A549 (cell line): Measurements from ENCODE around the gene PRR15L. TPM values are rescaled to one million over a fixed set of nuclear protein-coding genes. Genes with fewer than 3 reads are reported as not detected.

ENCODE experiments used
- ATAC-seq, 2 experiments: fragments of 200-7000 bp in 1 of 2; fragments of >200 bp in 1 of 2; cut with Nextera tagmentation in 1 of 2; cut with Tn5 transposase in 1 of 2; 3 replicates each; pipeline versions ENCODE4 v1.8.0 to v1.9.1; 2018 to 2020; ENCODE audit warnings: mild to moderate bottlenecking in 1 of 2, moderate library complexity in 1 of 2
- CTCF ChIA-PET: fragments of 300-600 bp; sonication (Branson Sonifier 250); formaldehyde crosslinking; extraction: SDS; loops from one replicate; lab custom pipeline; 2021; ENCODE audit warnings: antibody characterized with exemption, inconsistent platforms; lab: Yijun Ruan, JAX
- POLR2A ChIA-PET: fragments of 350-600 bp; formaldehyde crosslinking; extraction: SDS; loops from one replicate; lab custom pipeline; 2021; ENCODE audit warnings: antibody characterized with exemption, inconsistent platforms; lab: Yijun Ruan, JAX
- DNase-seq, 2 experiments: peaks; one replicate each; pipeline versions ENCODE4 v3.0.0 to v3.0.0-alpha.2; 2011 to 2016; ENCODE audit warnings: low read depth in 1 of 2, low spot score in 1 of 2
- FAIRE-seq: peaks from 2 replicates; lab custom pipeline; 2011; peaks lifted over from hg19 to GRCh38; lab: Jason Lieb, UNC
- H3K27ac ChIP-seq, 2 experiments: fragments of >200 bp; sonication (Bioruptor Twin); formaldehyde crosslinking; 3 replicates each; pipeline ENCODE4 v1.5.1; 2016 to 2017
- H3K4me1 ChIP-seq: fragments of >200 bp; sonication (Bioruptor Twin); formaldehyde crosslinking; 3 replicates; pipeline ENCODE4 v1.6.1; 2016
- H3K4me2 ChIP-seq: fragments of >200 bp; sonication (Bioruptor Twin); formaldehyde crosslinking; 3 replicates; pipeline ENCODE4 v1.6.1; 2016
- H3K4me3 ChIP-seq: fragments of >200 bp; sonication (Bioruptor Twin); formaldehyde crosslinking; 3 replicates; pipeline ENCODE4 v1.5.1; 2016
- H3K9me3 ChIP-seq: fragments of >200 bp; sonication (Bioruptor Twin); formaldehyde crosslinking; 3 replicates; pipeline ENCODE4 v1.6.1; 2016
- BCL3 ChIP-seq: fragments of >200 bp; sonication (Bioruptor Twin); formaldehyde crosslinking; IDR thresholded peaks from 3 replicates; pipeline ENCODE4 v1.6.1; 2016
- CBX8 ChIP-seq: fragments of 200-600 bp; sonication (generic); IDR thresholded peaks from 2 replicates; pipeline ENCODE4 v1.6.1; 2016
- ELK1 ChIP-seq: fragments of 150-350 bp; IDR thresholded peaks from 2 replicates; pipeline ENCODE4 v1.6.1; 2014; ENCODE audit warnings: low read depth, mild to moderate bottlenecking, low read length
- FOSB ChIP-seq: fragments of 250-450 bp; sonication (Bioruptor Pico); IDR thresholded peaks from 2 replicates; pipeline ENCODE4 v1.5.0; 2020; ENCODE audit warnings: mild to moderate bottlenecking, moderate library complexity
- FOXS1 ChIP-seq: fragments of 250-450 bp; sonication (Bioruptor Pico); IDR thresholded peaks from 2 replicates; pipeline ENCODE4 v1.5.0; 2020; ENCODE audit warnings: mild to moderate bottlenecking, moderate library complexity
- JUN ChIP-seq, 2 experiments: fragments of >200 bp; sonication (Bioruptor Twin); formaldehyde crosslinking; IDR thresholded peaks; 2 replicates in 1 of 2; 3 replicates in 1 of 2; pipeline ENCODE4 v1.6.1; 2016 to 2017
- KDM5A ChIP-seq: fragments of 200-600 bp; sonication (generic); IDR thresholded peaks from 2 replicates; pipeline ENCODE4 v1.6.1; 2016; ENCODE audit warnings: antibody characterized with exemption, mild to moderate bottlenecking
- MYC ChIP-seq: IDR thresholded peaks from 2 replicates; pipeline ENCODE4 v1.6.1; 2012; ENCODE audit warnings: mild to moderate bottlenecking, inconsistent platforms, low read length, improper control_type of control experiment, borderline replicate concordance
- NFE2L2 ChIP-seq: fragments of 150-350 bp; conservative IDR thresholded peaks from 2 replicates; pipeline ENCODE4 v1.6.1; 2014; ENCODE audit warnings: low read length
- PBX3 ChIP-seq: IDR thresholded peaks from 2 replicates; pipeline ENCODE4 v1.6.1; 2012
- PHF8 ChIP-seq: fragments of 200-600 bp; sonication (generic); IDR thresholded peaks from 2 replicates; pipeline ENCODE4 v1.6.1; 2016; ENCODE audit warnings: low read depth, mild to moderate bottlenecking, antibody characterized with exemption, moderate library complexity, borderline replicate concordance
- POLR2A ChIP-seq: IDR thresholded peaks from 2 replicates; pipeline ENCODE4 v1.6.1; 2012; ENCODE audit warnings: mild to moderate bottlenecking, low read length
- POLR2AphosphoS2 ChIP-seq: conservative IDR thresholded peaks from 2 replicates; pipeline ENCODE4 v1.6.1; 2012; ENCODE audit warnings: low read length, improper control_type of control experiment, inconsistent platforms
- RARB ChIP-seq: fragments of 250-450 bp; sonication (Bioruptor Pico); IDR thresholded peaks from 2 replicates; pipeline ENCODE4 v1.8.0; 2021; ENCODE audit warnings: mild to moderate bottlenecking, moderate library complexity
- REST ChIP-seq: fragments of 200-600 bp; sonication (generic); IDR thresholded peaks from 2 replicates; pipeline ENCODE4 v1.6.1; 2016; ENCODE audit warnings: antibody characterized with exemption, mild to moderate bottlenecking, moderate library complexity
- RFX5 ChIP-seq: fragments of 450-650 bp; IDR thresholded peaks from 2 replicates; pipeline ENCODE4 v1.7.1; 2014; ENCODE audit warnings: antibody characterized with exemption, mild to moderate bottlenecking, moderate library complexity
- RNF2 ChIP-seq: fragments of 200-600 bp; sonication (generic); IDR thresholded peaks from 2 replicates; pipeline ENCODE4 v1.6.1; 2016; ENCODE audit warnings: low read depth, mild to moderate bottlenecking, antibody characterized with exemption, moderate library complexity, borderline replicate concordance
- WGBS: methylation state at CpG from one replicate; pipeline ENCODE4 v1.1.6; 2017; ENCODE audit errors: missing lambda C conversion rate; 5-methylcytosine and 5-hydroxymethylcytosine counted together
- polyA plus RNA-seq, 4 experiments: library from polyadenylated mRNA; depleted of rRNA in 3 of 4; stranded (reverse); fragments of >200 nt; fragmentation: RNase III in 1 of 4; extraction: RNeasy Plus Mini Kit Qiagen cat#74134 plus additional on column Dnase treatment in 1 of 4; gene quantifications; 2 replicates in 3 of 4; 3 replicates in 1 of 4; pipeline ENCODE4 v1.2.3, GENCODE V29; 2011 to 2017

The PRR15L gene
- polyA plus RNA-seq, 2 of the 4 experiments (the other 2 are of a cell fraction), result 1.6 to 2.2 TPM

- no peak for ATAC-seq
Observed at GRCh38 chr17:47969930-47970724, 12.4 kb upstream of the PRR15L start.

GRCh38 chr17:47968836-47969235 is 11.2 kb upstream of the PRR15L start:
- peaks cover 53% of the 10 kb centered on the region for H3K4me1 ChIP-seq
- POLR2A ChIA-PET, result interaction anchor here (0.6 to 2.0 kb wide), 3 partner anchors 11 to 73 kb away, joined by 3 to 6 read pairs (median 4); partner anchors contain the start of genes PRR15L and SP2
- ATAC-seq (no peak), FAIRE-seq (no peak), DNase-seq (no peak)
- TF ChIP-seq JUN (IDR thresholded peaks at IDR 0.05) (no peak), RARB (CRISPR knock-in tag) (no peak), POLR2A (no peak), FOSB (CRISPR knock-in tag) (no peak), REST (no peak), FOXS1 (CRISPR knock-in tag) (no peak), CBX8 (no peak), NFE2L2 (no peak), BCL3 (no peak), POLR2AphosphoS2 (no peak)
- WGBS, result 91% methylated on average over 5 of the region's 5 CpGs
- peak overlapping the region; percentile 69 to 88 for H3K27ac ChIP-seq
- H3K9me3 ChIP-seq, result no peaks in the 10 kb centered on the region
- CTCF ChIA-PET, result interaction anchor here (0.9 to 38.7 kb wide), 12 partner anchors 10 to 126 kb away, joined by 3 to 1426 read pairs (median 22); partner anchors contain the start of genes PNPO, PRR15L and SCRN2
- no peak overlapping the region for H3K4me3 ChIP-seq
- H3K4me2 ChIP-seq, result no peak overlapping the region; the same call in 2 of the 3 replicates

More at GRCh38 chr17:47969930-47970724, 12.4 kb upstream of the PRR15L start:
- TF ChIP-seq MYC (no peak), KDM5A (no peak), PBX3 (no peak), ELK1 (no peak), RFX5 (no peak), RNF2 (no peak), PHF8 (no peak)
- TF ChIP-seq, all 56 proteins: peak for 0
- 64% methylated on average over 15 of the region's 15 CpGs for WGBS
- DNase-seq, result no peak
- peak overlapping the region; percentile 71 for H3K4me2 ChIP-seq
- H3K4me3 ChIP-seq, result peak overlapping the region; percentile 23
- H3K9me3 ChIP-seq, result no peaks in the 10 kb centered on the region
- H3K4me1 ChIP-seq, result peaks cover 53% of the 10 kb centered on the region
- ChIA-PET CTCF (interaction anchor here (0.6 to 38.7 kb wide), 33 partner anchors 8 to 1258 kb away, joined by 3 to 1426 read pairs (median 6); partner anchors contain the start of genes PNPO, PRR15L, SCRN2 and SP2), POLR2A (interaction anchor here (0.6 to 2.1 kb wide), 17 partner anchors 12 to 877 kb away, joined by 3 to 29 read pairs (median 5); partner anchors contain the start of genes LRRC46, MRPL10, NFE2L1 and PNPO)
- peak overlapping the region; percentile 75 to 76 for H3K27ac ChIP-seq
- no peak for FAIRE-seq
